Tibial artery (tissue), 4 donors: ENCODE measurements around the gene UBE2V1.

ENCODE experiments used
- DNase-seq, 2 donors: peaks; one replicate each; pipeline ENCODE4 v3.0.0-alpha.2; 2019
- H3K27ac ChIP-seq, 2 donors: fragments of 200-600 bp; sonication (generic) in 1 of 2; 1 replicate in 1 of 2; 2 replicates in 1 of 2; pipeline ENCODE4 v1.5.1; 2018 to 2019; ENCODE audit warnings: mild to moderate bottlenecking in 1 of 2
- H3K27me3 ChIP-seq, 2 donors: fragments of 200-600 bp; sonication (generic) in 1 of 2; one replicate each; pipeline versions ENCODE4 v1.5.1 to v1.6.0; 2016 to 2019
- H3K36me3 ChIP-seq, 3 donors: fragments of 200-600 bp; sonication (generic) in 2 of 3; one replicate each; pipeline ENCODE4 v1.5.1; 2016 to 2019; ENCODE audit warnings: mild to moderate bottlenecking in 2 of 3
- H3K4me1 ChIP-seq, 4 donors: fragments of 200-600 bp; sonication (generic) in 2 of 4; 1 replicate in 3 of 4; 2 replicates in 1 of 4; pipeline ENCODE4 v1.5.1; 2016 to 2019
- H3K4me3 ChIP-seq, 2 donors: fragments of 200-600 bp; sonication (generic) in 1 of 2; 1 replicate in 1 of 2; 2 replicates in 1 of 2; pipeline ENCODE4 v1.5.1; 2018 to 2019; ENCODE audit warnings: mild to moderate bottlenecking in 2 of 2
- H3K9me3 ChIP-seq, 3 donors: fragments of 200-600 bp; sonication (generic) in 1 of 3; one replicate each; pipeline ENCODE4 v1.5.1; 2016 to 2019
- intact Hi-C: fragments of 100-400 bp; cut with DNase I; formaldehyde crosslinking; loops from one replicate; pipeline ENCODE4 v1.15.0; 2023; ENCODE audit warnings: low total_unique reads
- TF ChIP-seq, protein P1 (sequence below), 2 experiments: fragments of 200-600 bp in 1 of 2; fragments of 450-650 bp in 1 of 2; IDR thresholded peaks; one replicate each; pipeline ENCODE4 v1.5.1; 2017 to 2019; ENCODE audit warnings: antibody characterized with exemption in 2 of 2, mild to moderate bottlenecking in 1 of 2, moderate library complexity in 1 of 2

Gene UBE2V1

GRCh38 chr20:50115591-50116367 is 2.8 kb upstream of the UBE2V1 start:
- H3K9me3 ChIP-seq, result no peaks in the 10 kb centered on the region
- no peaks in the 10 kb centered on the region for H3K36me3 ChIP-seq
- H3K4me1 ChIP-seq, result peaks cover 0 to 44% (median 32%) of the 10 kb centered on the region in 4 donors
- H3K27me3 ChIP-seq, result no peaks in the 10 kb centered on the region
- TF ChIP-seq, protein P1, sequence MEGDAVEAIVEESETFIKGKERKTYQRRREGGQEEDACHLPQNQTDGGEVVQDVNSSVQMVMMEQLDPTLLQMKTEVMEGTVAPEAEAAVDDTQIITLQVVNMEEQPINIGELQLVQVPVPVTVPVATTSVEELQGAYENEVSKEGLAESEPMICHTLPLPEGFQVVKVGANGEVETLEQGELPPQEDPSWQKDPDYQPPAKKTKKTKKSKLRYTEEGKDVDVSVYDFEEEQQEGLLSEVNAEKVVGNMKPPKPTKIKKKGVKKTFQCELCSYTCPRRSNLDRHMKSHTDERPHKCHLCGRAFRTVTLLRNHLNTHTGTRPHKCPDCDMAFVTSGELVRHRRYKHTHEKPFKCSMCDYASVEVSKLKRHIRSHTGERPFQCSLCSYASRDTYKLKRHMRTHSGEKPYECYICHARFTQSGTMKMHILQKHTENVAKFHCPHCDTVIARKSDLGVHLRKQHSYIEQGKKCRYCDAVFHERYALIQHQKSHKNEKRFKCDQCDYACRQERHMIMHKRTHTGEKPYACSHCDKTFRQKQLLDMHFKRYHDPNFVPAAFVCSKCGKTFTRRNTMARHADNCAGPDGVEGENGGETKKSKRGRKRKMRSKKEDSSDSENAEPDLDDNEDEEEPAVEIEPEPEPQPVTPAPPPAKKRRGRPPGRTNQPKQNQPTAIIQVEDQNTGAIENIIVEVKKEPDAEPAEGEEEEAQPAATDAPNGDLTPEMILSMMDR (IDR thresholded peaks at IDR 0.05), result no peak
- intact Hi-C loops, result no loop called here
- peak overlapping the region; percentile 69 to 77 for H3K27ac ChIP-seq
- peak; percentile 99 for DNase-seq
- H3K4me3 ChIP-seq, result peak overlapping the region; percentile 45 to 55

GRCh38 chr20:50115041-50115512 is 2.1 kb upstream of the UBE2V1 start:
- H3K9me3 ChIP-seq, result no peaks in the 10 kb centered on the region
- peaks cover 0 to 51% (median 35%) of the 10 kb centered on the region in 4 donors for H3K4me1 ChIP-seq
- no peak for DNase-seq
- H3K36me3 ChIP-seq, result no peaks in the 10 kb centered on the region
- intact Hi-C loops, result no loop called here
- H3K27me3 ChIP-seq, result no peaks in the 10 kb centered on the region
- TF ChIP-seq, protein P1 (IDR thresholded peaks at IDR 0.05), result no peak
- peak overlapping the region; percentile 45 to 55 for H3K4me3 ChIP-seq
- peak overlapping the region; percentile 69 to 77 for H3K27ac ChIP-seq

DNA sequence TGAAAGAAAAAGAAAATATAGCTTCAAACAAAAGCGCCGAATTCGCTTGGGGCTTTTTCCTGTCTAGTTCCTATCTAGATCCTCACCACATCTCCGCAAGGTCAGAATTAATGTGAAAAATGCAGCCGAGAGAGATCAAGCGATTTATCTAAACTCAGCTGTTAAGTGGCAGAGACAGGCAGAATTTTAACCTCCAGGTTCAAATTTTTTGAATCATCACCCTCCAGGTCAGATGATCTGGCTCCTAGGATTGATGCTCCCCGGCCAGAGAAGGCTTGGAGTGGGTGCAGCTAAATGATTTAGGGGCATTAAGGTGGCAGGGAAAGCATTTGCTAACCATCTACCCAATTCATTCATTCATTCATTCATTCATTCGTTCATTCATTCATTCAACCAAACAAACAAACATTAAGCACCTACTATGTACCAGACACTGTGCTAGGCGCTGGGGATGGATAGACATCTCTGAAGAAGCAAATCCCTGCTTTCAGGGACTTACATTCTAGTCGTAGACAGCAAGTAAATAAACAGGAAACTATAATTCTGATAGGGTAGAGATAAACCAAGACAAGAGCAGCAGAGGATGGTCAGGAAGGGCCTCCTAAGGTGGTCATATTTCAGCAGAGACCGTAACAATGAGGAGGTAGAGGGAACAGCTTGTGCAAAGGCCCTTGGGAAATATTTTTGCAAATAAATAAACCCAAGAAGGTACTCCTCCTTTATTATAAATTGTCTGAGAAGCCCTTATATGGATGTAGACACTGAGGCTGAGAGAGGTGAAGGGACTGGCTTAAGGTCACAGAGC is 672 bp upstream of the UBE2V1 start:
- H3K36me3 ChIP-seq, result no peaks in the 10 kb centered on the region
- peak overlapping the region; percentile 97 to 98 for H3K27ac ChIP-seq
- H3K9me3 ChIP-seq, result no peaks in the 10 kb centered on the region
- peak overlapping the region; percentile 95 to 99 for H3K4me3 ChIP-seq
- TF ChIP-seq, protein P1 (IDR thresholded peaks at IDR 0.05), result no peak
- peaks cover 0 to 66% (median 43%) of the 10 kb centered on the region in 4 donors for H3K4me1 ChIP-seq
- no peaks in the 10 kb centered on the region for H3K27me3 ChIP-seq
- intact Hi-C loops, result no loop called here
- DNase-seq, result no peak

GRCh38 chr20:50111829-50112495 is 988 bp downstream of the UBE2V1 start:
- no peaks in the 10 kb centered on the region for H3K9me3 ChIP-seq
- DNase-seq, result no peak
- peak overlapping the region; percentile 97 to 98 for H3K27ac ChIP-seq
- H3K4me3 ChIP-seq, result peak overlapping the region; percentile 95 to 99
- intact Hi-C loops, result no loop called here
- H3K27me3 ChIP-seq, result no peaks in the 10 kb centered on the region
- peaks cover 0 to 82% (median 49%) of the 10 kb centered on the region in 4 donors for H3K4me1 ChIP-seq
- TF ChIP-seq, protein P1 (IDR thresholded peaks at IDR 0.05), result no peak
- no peaks in the 10 kb centered on the region for H3K36me3 ChIP-seq

DNA sequence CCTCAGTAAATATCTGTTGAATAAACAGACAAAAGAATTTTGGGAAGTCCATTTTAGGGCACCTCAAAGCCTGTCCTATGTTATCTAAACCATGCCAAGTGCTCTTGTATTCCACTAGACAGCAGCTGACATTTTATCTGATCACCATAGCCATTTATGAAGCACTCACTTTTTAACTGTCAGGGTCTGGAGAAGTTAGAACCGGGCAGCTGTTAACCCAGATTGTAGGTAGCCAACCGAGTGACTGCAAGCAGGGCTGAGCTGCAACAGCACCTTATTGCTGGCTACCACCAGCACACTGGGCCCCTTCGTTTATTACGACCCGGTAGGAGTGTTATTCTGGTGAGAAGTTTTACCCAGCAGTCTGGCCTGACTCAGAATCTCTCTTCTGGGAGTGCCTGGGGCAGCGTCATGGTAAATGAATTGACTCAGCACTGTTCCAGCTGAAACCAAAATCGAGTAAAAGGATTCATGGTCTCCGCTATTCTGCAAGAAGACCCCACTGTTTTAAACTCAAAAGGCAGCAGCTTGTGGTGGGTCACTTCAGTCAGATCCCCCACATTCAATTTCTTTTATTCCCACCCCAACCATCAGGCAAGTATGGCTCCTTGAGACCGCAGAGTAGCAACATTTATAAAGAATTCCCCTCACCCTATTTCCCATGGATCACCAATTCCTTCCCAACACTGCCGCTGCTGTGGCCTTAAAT is 1.7 kb downstream of the UBE2V1 start:
- Histone ChIP-seq H3K4me3 (peak overlapping the region; percentile 95 to 99), H3K4me1 (peaks cover 0 to 85% (median 49%) of the 10 kb centered on the region in 4 donors), H3K9me3 (no peaks in the 10 kb centered on the region), H3K36me3 (no peaks in the 10 kb centered on the region), H3K27me3 (no peaks in the 10 kb centered on the region), H3K27ac (peak overlapping the region; percentile 97 to 98)
- intact Hi-C loops, result no loop called here
- no peak for DNase-seq
- TF ChIP-seq, protein P1 (IDR thresholded peaks at IDR 0.05), result no peak
